ENCODE results near the gene TOB1.

Gene TOB1

DNA sequence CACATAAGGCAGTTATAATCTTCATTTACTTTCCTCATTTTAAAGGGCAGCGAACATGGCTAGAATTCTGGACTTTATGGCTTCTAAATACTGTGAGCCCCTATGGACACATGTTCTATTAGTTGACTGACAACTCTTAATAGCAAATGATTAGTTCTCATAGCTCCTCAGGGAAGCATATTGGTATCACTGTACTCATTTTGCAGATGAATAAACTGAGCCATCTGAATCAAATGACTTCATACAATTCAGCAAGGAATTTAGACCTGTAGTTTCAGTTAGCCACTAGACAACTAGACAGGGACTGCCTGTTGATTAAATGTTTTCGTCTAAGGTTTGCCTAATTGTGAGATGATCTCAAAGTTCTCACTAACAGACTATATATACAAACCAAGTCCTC, 9.7 kb downstream of the TOB1 start (continued):
- no peak for TF ChIP-seq ZNF658 (tag by site-specific recombination; IDR thresholded peaks at IDR 0.05)

DNA sequence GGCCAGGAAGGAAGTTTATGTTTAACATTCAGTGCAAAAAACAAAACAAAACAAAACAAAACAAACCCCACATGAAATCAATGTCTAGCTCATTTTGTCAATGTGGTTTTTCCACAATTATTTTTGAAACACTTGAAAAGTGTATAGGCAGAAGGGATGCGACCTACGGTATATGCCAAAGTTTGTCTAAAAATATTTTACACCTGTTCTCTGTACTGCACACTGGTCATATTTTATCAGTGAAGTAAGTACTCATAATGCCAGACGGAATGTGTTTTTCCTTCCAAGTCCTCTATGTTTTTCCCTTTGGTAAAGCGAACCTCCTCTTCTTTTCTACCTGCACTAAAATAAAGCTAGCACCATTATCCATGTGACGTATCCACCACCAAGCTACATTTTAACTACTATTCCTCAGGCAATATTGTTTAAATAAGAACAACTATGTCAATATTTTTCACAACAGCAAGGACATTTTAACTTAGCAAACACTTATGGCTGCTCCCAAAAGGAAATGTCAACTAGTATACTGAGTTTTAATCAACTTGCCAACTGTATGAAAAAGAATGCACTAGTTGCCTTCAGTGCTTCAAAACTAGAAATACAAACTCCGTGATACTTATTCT, 10.3 kb downstream of the TOB1 start:
- TF ChIP-seq, protein P1, sequence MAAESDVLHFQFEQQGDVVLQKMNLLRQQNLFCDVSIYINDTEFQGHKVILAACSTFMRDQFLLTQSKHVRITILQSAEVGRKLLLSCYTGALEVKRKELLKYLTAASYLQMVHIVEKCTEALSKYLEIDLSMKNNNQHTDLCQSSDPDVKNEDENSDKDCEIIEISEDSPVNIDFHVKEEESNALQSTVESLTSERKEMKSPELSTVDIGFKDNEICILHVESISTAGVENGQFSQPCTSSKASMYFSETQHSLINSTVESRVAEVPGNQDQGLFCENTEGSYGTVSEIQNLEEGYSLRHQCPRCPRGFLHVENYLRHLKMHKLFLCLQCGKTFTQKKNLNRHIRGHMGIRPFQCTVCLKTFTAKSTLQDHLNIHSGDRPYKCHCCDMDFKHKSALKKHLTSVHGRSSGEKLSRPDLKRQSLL (tag by site-specific recombination; IDR thresholded peaks at IDR 0.05) = no peak
- TF ChIP-seq HOXA7 (CRISPR knock-in tag; IDR thresholded peaks at IDR 0.05; ENCODE audit: borderline replicate concordance) (no peak), ZNF138 (tag by site-specific recombination; IDR thresholded peaks at IDR 0.05; ENCODE audit: borderline replicate concordance) (no peak), ZNF133 (tag by site-specific recombination; IDR thresholded peaks at IDR 0.05) (no peak), KLF9 (tag by site-specific recombination; IDR thresholded peaks at IDR 0.05; ENCODE audit: low read depth) (no peak), SP7 (tag by site-specific recombination; IDR thresholded peaks at IDR 0.05) (no peak), ZNF670 (tag by site-specific recombination; IDR thresholded peaks at IDR 0.05; ENCODE audit: low read depth) (no peak)
- TF ChIP-seq, protein P2, sequence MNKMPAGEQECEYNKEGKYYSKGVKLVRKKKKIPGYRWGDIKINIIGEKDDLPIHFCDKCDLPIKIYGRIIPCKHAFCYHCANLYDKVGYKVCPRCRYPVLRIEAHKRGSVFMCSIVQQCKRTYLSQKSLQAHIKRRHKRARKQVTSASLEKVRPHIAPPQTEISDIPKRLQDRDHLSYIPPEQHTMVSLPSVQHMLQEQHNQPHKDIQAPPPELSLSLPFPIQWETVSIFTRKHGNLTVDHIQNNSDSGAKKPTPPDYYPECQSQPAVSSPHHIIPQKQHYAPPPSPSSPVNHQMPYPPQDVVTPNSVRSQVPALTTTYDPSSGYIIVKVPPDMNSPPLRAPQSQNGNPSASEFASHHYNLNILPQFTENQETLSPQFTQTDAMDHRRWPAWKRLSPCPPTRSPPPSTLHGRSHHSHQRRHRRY (tag by site-specific recombination; IDR thresholded peaks at IDR 0.05) = no peak
- TF ChIP-seq, protein P3, sequence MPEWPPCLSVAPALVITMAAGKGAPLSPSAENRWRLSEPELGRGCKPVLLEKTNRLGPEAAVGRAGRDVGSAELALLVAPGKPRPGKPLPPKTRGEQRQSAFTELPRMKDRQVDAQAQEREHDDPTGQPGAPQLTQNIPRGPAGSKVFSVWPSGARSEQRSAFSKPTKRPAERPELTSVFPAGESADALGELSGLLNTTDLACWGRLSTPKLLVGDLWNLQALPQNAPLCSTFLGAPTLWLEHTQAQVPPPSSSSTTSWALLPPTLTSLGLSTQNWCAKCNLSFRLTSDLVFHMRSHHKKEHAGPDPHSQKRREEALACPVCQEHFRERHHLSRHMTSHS (tag by site-specific recombination; IDR thresholded peaks at IDR 0.05) = no peak
- TF ChIP-seq, protein P4, sequence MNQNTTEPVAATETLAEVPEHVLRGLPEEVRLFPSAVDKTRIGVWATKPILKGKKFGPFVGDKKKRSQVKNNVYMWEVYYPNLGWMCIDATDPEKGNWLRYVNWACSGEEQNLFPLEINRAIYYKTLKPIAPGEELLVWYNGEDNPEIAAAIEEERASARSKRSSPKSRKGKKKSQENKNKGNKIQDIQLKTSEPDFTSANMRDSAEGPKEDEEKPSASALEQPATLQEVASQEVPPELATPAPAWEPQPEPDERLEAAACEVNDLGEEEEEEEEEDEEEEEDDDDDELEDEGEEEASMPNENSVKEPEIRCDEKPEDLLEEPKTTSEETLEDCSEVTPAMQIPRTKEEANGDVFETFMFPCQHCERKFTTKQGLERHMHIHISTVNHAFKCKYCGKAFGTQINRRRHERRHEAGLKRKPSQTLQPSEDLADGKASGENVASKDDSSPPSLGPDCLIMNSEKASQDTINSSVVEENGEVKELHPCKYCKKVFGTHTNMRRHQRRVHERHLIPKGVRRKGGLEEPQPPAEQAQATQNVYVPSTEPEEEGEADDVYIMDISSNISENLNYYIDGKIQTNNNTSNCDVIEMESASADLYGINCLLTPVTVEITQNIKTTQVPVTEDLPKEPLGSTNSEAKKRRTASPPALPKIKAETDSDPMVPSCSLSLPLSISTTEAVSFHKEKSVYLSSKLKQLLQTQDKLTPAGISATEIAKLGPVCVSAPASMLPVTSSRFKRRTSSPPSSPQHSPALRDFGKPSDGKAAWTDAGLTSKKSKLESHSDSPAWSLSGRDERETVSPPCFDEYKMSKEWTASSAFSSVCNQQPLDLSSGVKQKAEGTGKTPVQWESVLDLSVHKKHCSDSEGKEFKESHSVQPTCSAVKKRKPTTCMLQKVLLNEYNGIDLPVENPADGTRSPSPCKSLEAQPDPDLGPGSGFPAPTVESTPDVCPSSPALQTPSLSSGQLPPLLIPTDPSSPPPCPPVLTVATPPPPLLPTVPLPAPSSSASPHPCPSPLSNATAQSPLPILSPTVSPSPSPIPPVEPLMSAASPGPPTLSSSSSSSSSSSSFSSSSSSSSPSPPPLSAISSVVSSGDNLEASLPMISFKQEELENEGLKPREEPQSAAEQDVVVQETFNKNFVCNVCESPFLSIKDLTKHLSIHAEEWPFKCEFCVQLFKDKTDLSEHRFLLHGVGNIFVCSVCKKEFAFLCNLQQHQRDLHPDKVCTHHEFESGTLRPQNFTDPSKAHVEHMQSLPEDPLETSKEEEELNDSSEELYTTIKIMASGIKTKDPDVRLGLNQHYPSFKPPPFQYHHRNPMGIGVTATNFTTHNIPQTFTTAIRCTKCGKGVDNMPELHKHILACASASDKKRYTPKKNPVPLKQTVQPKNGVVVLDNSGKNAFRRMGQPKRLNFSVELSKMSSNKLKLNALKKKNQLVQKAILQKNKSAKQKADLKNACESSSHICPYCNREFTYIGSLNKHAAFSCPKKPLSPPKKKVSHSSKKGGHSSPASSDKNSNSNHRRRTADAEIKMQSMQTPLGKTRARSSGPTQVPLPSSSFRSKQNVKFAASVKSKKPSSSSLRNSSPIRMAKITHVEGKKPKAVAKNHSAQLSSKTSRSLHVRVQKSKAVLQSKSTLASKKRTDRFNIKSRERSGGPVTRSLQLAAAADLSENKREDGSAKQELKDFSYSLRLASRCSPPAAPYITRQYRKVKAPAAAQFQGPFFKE (tag by site-specific recombination; IDR thresholded peaks at IDR 0.05; ENCODE audit: borderline replicate concordance) = no peak
- no peak overlapping the region for H3K27ac ChIP-seq (ENCODE audit: extremely low read depth, low read depth, low read length)
- POLR2A ChIA-PET = interaction anchor here (1.0 to 2.4 kb wide), 2 partner anchors 10 to 104 kb away, joined by 3 to 31 read pairs; partner anchors contain the start of gene TOB1

DNA sequence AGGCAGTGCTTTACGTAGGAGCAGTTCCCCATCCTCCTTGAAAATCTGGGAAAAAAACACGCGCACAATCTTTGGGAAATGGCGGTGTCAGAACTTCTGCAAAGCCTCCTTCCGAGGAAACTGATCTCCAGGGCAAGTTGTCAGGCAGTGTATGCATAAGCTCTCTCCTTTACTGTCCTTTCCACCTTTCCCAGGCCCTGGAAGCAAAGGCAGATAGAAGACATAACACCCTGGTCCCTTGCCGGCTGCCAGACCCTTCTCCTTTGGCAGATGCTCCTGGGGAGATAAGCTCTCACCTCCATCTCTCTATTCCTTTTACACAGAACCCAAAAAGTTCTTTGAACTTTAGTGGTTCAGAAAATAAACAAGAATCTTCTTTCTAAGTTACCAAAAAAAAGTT, 12.4 kb downstream of the TOB1 start:
- Histone ChIP-seq H3K27ac (ENCODE audit: extremely low read depth, low read depth, low read length) (no peak overlapping the region), H3K4me3 (ENCODE audit: low read depth, low read length) (no peak overlapping the region), H3K9me3 (ENCODE audit: control insufficient read depth, insufficient read depth, low read depth, low read length) (no peaks in the 10 kb centered on the region), H3K36me3 (ENCODE audit: control insufficient read depth in 2 of 2, insufficient read depth in 1 of 2, low read length in 2 of 2) (no peaks in the 10 kb centered on the region), H3K4me1 (ENCODE audit: control insufficient read depth, insufficient read depth, low read length) (no peaks in the 10 kb centered on the region)
- TF ChIP-seq ZNF707 (tag by site-specific recombination; IDR thresholded peaks at IDR 0.05) = no peak
- no peak for TF ChIP-seq ZNF423 (tag by site-specific recombination; IDR thresholded peaks at IDR 0.05)
- ChIA-PET CTCF (interaction anchor here (0.6 to 8.0 kb wide), 14 partner anchors 9 to 299 kb away, joined by 3 to 329 read pairs (median 10); partner anchors contain the start of genes NME1 and TOB1), POLR2A (interaction anchor here (3.5 kb wide), 1 partner anchor 12 kb away, joined by 52 read pairs; the partner anchor contains the start of gene TOB1)

More for the DNA sequence above, 10.3 kb downstream of the TOB1 start:
- CTCF ChIA-PET = interaction anchor here (0.7 to 7.3 kb wide), 11 partner anchors 9 to 143 kb away, joined by 3 to 97 read pairs (median 4); no protein-coding TSS in a partner anchor
- H3K36me3 ChIP-seq (ENCODE audit: control insufficient read depth in 2 of 2, insufficient read depth in 1 of 2, low read length in 2 of 2) = no peaks in the 10 kb centered on the region; a peak in 1 of 3 replicates
- no peak overlapping the region for H3K4me3 ChIP-seq (ENCODE audit: low read depth, low read length)
- no peaks in the 10 kb centered on the region for H3K4me1 ChIP-seq (ENCODE audit: control insufficient read depth, insufficient read depth, low read length)
- H3K9me3 ChIP-seq (ENCODE audit: control insufficient read depth, insufficient read depth, low read depth, low read length) = no peaks in the 10 kb centered on the region

All from HEK293 (cell line).